CD4-positive, alpha-beta T cell treated with Interleukin-4 for 4 hours (primary cell): ENCODE results near the gene MDH2.
"Not testable (repeated sequence)": the region's sequence is repeated elsewhere in the genome, so short reads cannot be mapped to it uniquely, and the experiment has no call there.

Experiments
- DNase-seq: peaks from one replicate; pipeline ENCODE4 v3.0.0-alpha.2; 2020

The MDH2 gene

GRCh38 chr7:76047811-76048667 is at the start of gene MDH2, which contains the start of gene STYXL1:
Gene MDH2 (plus strand): TSS chr7:76048106. CDS start chr7:76048161, 55 bp downstream.
Gene STYXL1 (minus strand): TSS chr7:76048000. CDS start chr7:76030523, 17,477 bp downstream.
- DNase-seq = peak; percentile 88

- DNase-seq = no peak
Measured at GRCh38 chr7:76000566-76000965, 47.3 kb upstream of the MDH2 start.

GRCh38 chr7:76002139-76002538 is 45.8 kb upstream of the MDH2 start:
- no peak for DNase-seq

GRCh38 chr7:76002822-76003221 is 45.1 kb upstream of the MDH2 start:
- DNase-seq = no peak

- DNase-seq = no peak
Measured at GRCh38 chr7:76003351-76003750, 44.6 kb upstream of the MDH2 start.

- not testable (repeated sequence) for DNase-seq
Measured at GRCh38 chr7:76005004-76005403, 42.9 kb upstream of the MDH2 start.

- DNase-seq = peak; percentile 29
Measured at GRCh38 chr7:76008156-76008687, 39.7 kb upstream of the MDH2 start.

GRCh38 chr7:76009672-76010600 is 38.0 kb upstream of the MDH2 start:
- no peak for DNase-seq

DNA sequence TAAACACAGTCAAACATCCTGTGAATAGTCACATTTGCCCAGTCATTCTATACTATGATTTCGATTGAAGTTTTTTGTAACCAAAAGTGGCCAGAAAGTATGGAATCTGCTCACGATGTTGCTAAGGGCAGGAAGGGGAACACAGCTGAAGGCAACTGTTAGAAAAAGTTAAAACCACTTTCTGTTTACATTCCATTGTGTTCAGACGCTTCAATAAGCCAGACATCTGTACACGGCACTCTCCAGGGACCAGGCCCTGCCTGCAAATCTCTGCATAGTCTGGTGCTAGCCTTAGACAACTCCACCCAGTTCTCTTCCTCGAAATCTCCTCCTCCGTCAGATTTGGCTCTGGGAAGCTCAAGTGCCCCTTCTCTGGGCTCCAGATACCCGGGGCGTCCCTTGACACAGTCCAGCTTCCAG is 36.5 kb upstream of the MDH2 start:
- DNase-seq = no peak

- DNase-seq = no peak
Measured at GRCh38 chr7:76016191-76016947, 31.5 kb upstream of the MDH2 start.

DNA sequence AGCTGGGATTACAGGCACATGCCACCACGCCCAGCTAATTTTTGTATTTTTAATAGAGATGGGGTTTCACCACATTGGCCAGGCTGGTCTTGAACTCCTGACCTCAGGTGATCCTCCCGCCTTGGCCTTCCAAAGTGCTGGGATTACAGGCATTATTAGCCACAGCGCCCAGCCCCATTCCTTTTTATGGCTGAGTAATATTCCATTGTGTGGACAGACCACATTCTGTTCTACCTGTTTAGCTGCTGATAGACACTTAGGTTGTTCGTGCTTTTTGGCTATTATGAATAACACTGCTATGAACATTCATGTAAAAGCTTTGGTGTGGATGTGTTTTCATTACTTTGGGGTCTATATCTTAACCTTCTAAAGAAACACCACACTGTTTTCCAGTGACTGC is 29.4 kb upstream of the MDH2 start:
- DNase-seq = not testable (repeated sequence)

DNA sequence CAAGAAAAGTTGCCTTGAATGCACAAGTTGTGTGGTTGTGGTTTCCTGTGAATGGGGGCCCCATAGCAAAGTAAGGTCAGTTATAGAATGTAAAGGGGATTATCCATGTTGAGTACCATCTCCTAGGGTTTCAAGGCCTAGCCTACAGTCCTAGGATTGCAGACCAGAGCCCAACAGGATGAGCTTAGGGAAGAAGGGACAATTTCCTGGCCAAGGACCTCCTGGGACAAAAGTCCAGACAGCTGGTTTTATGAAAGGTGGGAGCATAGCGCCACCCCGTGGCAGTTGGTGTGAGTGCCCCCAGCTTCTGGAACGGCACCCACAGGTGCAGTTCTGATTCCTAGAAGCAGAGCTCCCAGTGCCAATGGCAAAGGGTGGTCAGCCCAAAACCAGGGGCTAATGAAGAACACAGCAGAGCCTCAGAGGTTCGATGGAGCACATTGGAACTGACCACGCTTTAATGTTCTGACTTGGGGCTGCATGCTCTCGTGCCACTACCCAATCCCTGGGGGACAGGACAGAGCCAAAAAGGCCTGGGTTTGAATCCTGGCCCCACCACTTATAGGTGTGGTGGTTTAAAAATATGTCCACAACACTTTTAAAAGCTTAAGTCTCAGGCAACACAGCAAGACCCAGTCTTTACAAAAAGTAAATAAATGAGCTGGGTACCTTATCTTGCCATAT is 27.7 kb upstream of the MDH2 start:
- DNase-seq = peak; percentile 62

DNA sequence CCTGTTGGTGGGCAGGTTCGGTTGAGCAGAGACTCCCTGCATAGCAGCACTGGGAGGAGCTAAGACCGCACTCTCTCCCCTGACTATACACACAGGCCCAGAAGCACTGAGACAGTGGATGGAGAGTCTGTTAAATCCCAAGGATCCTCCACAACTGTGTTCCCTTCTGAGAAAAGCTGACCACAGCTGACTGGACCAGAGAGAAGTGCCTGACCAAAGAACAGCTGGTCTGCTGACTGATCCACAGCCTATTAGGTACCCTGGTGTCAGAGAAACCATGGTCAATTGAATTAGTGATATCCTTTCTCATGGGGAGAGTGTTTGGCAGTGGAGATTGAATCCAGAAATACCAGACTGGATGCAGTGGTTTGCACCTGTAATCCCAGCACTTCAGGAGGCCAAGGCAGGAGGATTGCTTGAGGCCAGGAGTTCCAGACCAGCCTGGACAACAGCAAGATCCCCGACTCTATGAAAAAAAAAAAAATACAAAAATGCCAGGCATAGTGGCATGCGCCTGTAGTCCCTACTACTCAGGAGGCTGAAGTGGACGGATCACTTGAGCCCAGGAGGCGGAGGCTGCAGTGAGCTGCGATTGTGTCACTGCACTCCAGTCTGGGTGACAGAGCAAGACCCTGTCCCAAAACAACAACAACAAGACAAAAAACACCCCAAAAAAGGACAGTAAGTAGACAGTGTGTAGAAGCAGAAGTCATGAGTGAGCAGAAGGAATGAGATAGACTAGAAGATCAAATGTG is 25.7 kb upstream of the MDH2 start:
- no peak for DNase-seq

- DNase-seq = no peak
Measured at GRCh38 chr7:76023002-76023401, 24.9 kb upstream of the MDH2 start.

DNA sequence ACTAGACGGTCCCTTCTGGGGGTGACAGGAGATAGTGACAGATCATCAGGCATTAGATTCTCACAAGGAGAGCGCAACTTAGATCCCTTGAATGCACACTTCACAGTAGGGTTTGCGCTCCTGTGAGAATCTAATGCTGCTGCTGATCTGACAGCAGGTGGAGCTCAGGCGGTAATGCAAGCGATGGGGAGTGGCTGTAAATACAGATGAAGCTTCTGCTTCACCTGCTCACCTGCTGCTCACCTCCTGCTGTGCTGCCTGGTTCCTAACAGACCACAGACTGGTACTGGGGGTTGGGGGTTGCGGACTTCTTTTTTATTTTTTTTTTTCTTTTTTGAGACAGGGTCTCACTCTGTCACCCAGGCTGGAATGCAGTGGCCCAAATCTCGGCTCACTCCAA is 18.2 kb upstream of the MDH2 start:
- not testable (repeated sequence) for DNase-seq

DNA sequence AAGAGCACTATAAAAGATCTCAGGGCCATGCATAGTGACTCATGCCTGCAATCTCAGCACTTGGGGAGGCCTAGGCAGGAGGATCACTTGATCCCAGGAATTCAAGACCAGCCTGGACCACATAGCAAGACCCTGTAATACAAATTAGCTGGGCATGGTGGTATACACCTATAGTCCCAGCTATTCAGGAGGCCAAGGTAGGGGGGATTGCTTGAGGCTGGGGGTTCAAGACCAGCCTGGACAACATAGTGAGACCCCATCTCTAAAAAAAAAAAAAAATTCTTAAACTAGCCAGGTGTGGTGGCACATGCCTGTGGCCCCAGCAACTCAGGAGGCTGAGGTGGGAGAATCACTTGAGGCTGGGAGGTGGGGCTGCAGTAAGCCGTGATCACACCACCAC is 15.9 kb upstream of the MDH2 start:
- DNase-seq = no peak

DNA sequence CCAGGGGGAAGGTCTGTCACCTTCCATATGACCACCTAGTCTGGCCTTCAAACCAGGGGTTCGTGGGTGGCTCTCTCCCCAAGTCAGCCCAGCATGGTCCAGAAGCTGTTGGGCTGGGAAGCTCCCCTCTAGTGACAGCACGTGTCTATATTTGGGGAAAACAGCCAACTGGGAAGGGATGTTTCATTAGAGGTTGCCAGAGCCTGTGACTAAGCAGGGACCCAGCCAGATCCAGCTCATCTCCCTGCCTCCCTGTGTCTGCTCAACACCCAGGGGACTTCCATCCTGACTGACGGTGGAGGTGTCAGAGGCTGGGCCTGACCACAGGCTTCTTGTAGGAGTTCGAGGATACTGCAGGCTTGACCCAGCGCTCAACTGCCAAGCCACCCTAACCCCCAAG is 10.6 kb upstream of the MDH2 start:
- DNase-seq = no peak

DNA sequence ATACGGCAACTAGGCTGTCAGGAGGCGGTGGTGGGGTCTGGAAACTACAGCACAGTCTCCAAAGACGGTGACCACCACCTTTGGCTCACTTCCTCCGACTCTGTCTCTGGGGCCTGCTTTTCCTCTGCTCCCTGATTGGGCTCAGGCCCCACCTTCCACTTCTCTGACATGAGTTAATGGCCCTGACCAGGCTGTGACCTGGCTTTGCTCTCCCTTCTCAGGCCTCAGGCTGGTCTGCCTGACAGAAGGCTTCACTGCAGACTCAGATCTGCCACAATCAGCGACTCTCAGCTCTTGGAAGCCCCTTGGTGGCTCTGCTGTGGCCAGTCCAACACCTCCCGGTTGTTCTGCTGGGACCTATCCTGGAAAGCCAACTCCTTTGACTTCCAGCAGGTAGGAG is 7.8 kb upstream of the MDH2 start:
- DNase-seq = no peak

DNA sequence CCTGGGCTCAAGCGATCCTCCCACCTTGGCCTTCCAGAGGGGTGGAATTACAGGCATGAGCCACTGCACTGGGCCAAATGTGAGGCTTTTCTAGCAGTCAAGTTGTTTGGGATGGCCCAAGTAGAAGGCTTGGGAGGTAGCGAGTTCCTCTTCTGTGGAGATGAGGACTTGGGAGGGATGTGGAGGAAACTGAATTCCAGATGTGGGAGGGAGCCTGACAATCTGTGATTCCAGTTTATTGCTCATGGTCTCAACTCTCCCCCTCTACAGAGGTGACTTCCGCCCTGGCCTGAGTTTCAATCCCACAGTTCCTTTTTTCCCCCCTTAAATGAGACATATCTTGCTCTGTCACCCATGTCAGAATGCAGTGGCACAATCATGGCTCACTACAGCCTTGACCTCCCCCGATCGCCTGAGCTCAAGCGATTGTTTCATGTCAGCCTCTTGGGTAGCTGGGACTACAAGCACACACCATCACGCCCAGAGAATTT is 3.5 kb upstream of the MDH2 start:
- no peak for DNase-seq

DNA sequence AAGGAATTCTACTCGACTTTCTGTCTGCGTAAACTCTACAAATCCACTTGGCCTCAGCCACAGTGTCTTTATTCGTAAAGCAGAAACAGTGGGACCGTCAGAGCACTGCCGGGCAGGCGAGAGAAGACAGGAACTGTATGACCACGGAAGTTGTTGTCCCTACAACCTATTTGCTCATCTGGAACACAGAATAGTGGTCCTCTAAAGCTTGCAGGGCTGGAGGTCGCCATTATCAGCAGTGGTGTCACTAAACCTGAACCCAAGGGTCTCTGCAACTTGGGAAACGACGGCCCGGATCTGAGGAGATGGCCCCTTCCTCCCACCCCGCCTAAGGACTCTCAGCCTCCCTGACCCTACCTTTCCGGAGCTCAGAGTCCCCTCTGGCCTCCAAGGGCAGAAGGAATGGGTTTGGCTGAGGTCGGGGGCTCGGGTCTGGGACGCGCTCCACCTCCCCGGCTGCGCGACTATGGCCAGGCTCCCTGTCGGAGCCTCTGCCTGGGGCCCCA is 548 bp upstream of the MDH2 start:
- no peak for DNase-seq

DNA sequence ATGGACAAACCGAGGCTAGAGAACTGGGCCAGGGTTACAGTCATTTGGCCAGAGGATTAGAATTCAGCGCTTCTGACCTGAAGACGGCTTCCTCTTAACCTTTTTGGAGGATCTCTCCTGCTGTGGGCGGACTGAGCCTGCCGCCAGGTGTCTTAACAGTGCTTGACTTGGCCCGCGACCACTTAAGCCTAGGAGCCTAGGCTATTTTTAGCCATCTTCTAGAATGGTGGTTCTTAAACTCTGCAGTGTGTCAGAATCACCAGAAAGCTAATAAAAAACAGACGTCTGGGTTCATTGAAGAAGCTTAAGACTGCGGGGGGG is 722 bp downstream of the MDH2 start:
- DNase-seq = peak; percentile 15
